ENCODE results near the gene TUBA4B. TPM values are rescaled to one million over a fixed set of nuclear protein-coding genes. Genes with fewer than 3 reads are reported as not detected.

TUBA4B gene
- total RNA-seq, 1 donor from 2014 or later: not detected

GRCh38 chr2:219216535-219216915 lies 36.5 kb upstream of the TUBA4B start:
- H3K27ac ChIP-seq: no peak overlapping the region
- H3K4me3 ChIP-seq: no peak overlapping the region
- peaks cover 51% of the 10 kb centered on the region for H3K36me3 ChIP-seq
- H3K9me3 ChIP-seq: no peaks in the 10 kb centered on the region
- ATAC-seq (no peak), DNase-seq (no peak)
- intact Hi-C loops (cut with DNase I): no loop called here
- H3K27me3 ChIP-seq: no peaks in the 10 kb centered on the region
- no peak for TF ChIP-seq CTCF (IDR thresholded peaks at IDR 0.05)
- H3K4me1 ChIP-seq: peaks cover 21% of the 10 kb centered on the region

GRCh38 chr2:219218217-219218731 lies 34.8 kb upstream of the TUBA4B start:
- TF ChIP-seq CTCF (IDR thresholded peaks at IDR 0.05): no peak
- H3K27me3 ChIP-seq: no peaks in the 10 kb centered on the region
- DNase-seq (peak; percentile 83), ATAC-seq (peak; percentile 67)
- peaks cover 21% of the 10 kb centered on the region for H3K4me1 ChIP-seq
- H3K9me3 ChIP-seq: no peaks in the 10 kb centered on the region
- intact Hi-C loops (cut with DNase I): no loop called here
- H3K4me3 ChIP-seq: peak overlapping the region; percentile 65
- H3K27ac ChIP-seq: peak overlapping the region; percentile 75
- H3K36me3 ChIP-seq: peaks cover 59% of the 10 kb centered on the region

GRCh38 chr2:219218732-219219701 lies 34.0 kb upstream of the TUBA4B start, which contains the start of gene ABCB6:
TSS of gene ABCB6 (minus strand) at chr2:219218958. CDS start at chr2:219218673, 285 bp downstream.
- intact Hi-C loops (cut with DNase I): no loop called here
- peak; percentile 93 for ATAC-seq

GRCh38 chr2:219219784-219220532 lies 33.1 kb upstream of the TUBA4B start:
- Histone ChIP-seq H3K9me3 (no peaks in the 10 kb centered on the region), H3K27me3 (no peaks in the 10 kb centered on the region), H3K36me3 (peaks cover 65% of the 10 kb centered on the region), H3K27ac (peak overlapping the region; percentile 75), H3K4me1 (peaks cover 21% of the 10 kb centered on the region), H3K4me3 (no peak overlapping the region)
- intact Hi-C loops (cut with DNase I): loop anchor here (10.0 kb wide), 1 partner anchor 45 kb away; the partner anchor contains the start of genes CNPPD1, RETREG2 and SLC23A3
- ATAC-seq (no peak), DNase-seq (no peak)
- no peak for TF ChIP-seq CTCF (IDR thresholded peaks at IDR 0.05)

More at GRCh38 chr2:219218732-219219701, 34.0 kb upstream of the TUBA4B start, which contains the start of gene ABCB6:
- Histone ChIP-seq H3K36me3 (peaks cover 59% of the 10 kb centered on the region), H3K9me3 (no peaks in the 10 kb centered on the region), H3K4me1 (peaks cover 21% of the 10 kb centered on the region), H3K27me3 (no peaks in the 10 kb centered on the region), H3K4me3 (peak within 1 kb of the TSS; percentile 65), H3K27ac (peak within 1 kb of the TSS; percentile 75)
- no peak for TF ChIP-seq CTCF (IDR thresholded peaks at IDR 0.05)
- peak; percentile 96 for DNase-seq

- Histone ChIP-seq H3K4me1 (peaks cover 21% of the 10 kb centered on the region), H3K9me3 (no peaks in the 10 kb centered on the region), H3K27me3 (no peaks in the 10 kb centered on the region), H3K4me3 (no peak overlapping the region), H3K36me3 (peaks cover 66% of the 10 kb centered on the region), H3K27ac (no peak overlapping the region)
- DNase-seq: no peak
- no peak for ATAC-seq
- TF ChIP-seq CTCF (IDR thresholded peaks at IDR 0.05): no peak
- intact Hi-C loops (cut with DNase I): loop anchor here (10.0 kb wide), 1 partner anchor 46 kb away; the partner anchor contains the start of genes CNPPD1, RETREG2 and SLC23A3
These were observed 32.2 kb upstream of the TUBA4B start for GRCh38 chr2:219220652-219221402.

All from upper lobe of right lung (tissue), 1 donor.